Right lobe of liver (tissue), 4 donors: Measurements from ENCODE around the gene GPR155.

Experiments used
- POLR2A ChIP-seq: fragments of 450-650 bp; IDR thresholded peaks from one replicate; pipeline ENCODE4 v1.6.1; 2017; ENCODE audit warnings: antibody characterized with exemption, mild to moderate bottlenecking
- TF ChIP-seq, protein P1 (sequence below), 4 donors: fragments of 200-600 bp in 3 of 4; fragments of 450-650 bp in 1 of 4; IDR thresholded peaks; one replicate each; pipeline versions ENCODE4 v1.5.1 to v1.8.0; 2016 to 2022; ENCODE audit warnings: antibody characterized with exemption in 4 of 4, mild to moderate bottlenecking in 2 of 4
- donor health status: DM: no; HTN: no; CAD: no.
- donor health status: DM: no; HTN: no; CAD: no.
- donor health status: DM: no; HTN: yes; CAD: no.

DNA sequence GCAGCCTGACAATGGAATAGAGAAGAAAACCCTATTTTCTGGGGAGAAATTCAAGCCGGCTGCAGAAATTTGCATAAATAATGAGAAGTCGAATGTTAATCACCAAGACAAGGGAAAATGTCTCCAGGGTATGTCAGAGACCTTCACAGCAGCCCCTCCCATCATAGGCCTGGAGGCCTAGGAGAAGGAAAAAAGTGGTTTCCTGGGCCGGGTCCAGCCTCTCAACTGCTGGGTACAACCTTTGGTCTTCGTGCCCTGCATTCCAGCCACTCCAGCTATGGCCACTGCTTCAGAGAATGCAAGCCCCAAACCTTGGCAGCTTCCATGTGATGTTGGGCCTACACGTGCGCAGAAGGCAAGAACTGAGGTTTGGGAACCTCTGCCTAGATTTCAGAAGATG lies 97.3 kb downstream of the GPR155 start:
- TF ChIP-seq POLR2A = no peak
- TF ChIP-seq, protein P1, sequence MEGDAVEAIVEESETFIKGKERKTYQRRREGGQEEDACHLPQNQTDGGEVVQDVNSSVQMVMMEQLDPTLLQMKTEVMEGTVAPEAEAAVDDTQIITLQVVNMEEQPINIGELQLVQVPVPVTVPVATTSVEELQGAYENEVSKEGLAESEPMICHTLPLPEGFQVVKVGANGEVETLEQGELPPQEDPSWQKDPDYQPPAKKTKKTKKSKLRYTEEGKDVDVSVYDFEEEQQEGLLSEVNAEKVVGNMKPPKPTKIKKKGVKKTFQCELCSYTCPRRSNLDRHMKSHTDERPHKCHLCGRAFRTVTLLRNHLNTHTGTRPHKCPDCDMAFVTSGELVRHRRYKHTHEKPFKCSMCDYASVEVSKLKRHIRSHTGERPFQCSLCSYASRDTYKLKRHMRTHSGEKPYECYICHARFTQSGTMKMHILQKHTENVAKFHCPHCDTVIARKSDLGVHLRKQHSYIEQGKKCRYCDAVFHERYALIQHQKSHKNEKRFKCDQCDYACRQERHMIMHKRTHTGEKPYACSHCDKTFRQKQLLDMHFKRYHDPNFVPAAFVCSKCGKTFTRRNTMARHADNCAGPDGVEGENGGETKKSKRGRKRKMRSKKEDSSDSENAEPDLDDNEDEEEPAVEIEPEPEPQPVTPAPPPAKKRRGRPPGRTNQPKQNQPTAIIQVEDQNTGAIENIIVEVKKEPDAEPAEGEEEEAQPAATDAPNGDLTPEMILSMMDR (IDR thresholded peaks at IDR 0.05) = no peak
